ENCODE measurements around the gene C6orf62. TPM values are rescaled to one million over a fixed set of nuclear protein-coding genes. Genes with fewer than 3 reads are reported as not detected.

The C6orf62 gene
- polyA plus RNA-seq, 3 donors = 45.5 to 78.8 (median 55.4) TPM

DNA sequence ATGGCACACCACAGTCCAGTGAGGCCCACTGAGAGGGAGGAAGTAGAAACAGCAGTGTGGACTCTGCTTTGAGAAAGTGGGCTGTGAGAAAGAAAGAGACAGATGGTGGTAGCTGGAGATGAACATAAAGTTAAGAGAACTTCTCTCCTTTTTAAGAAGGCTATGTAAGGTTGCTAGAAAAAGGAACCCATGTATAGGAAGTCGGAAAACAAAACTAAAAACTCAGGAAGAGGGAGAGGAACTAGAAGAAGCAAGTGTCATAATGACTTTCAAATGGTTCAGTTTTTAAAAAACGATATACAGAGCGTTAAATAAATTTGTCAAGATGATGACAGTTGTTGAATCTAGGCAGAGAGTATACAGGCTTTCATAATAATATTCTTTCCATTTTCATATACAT, 30.3 kb upstream of the C6orf62 start:
- Mint-ChIP-seq H3K36me3 (peaks cover 10 to 11% of the 10 kb centered on the region in 2 donors), H3K27ac (peak overlapping the region; percentile 88 to 99 (median 97)), H3K27me3 (ENCODE audit: low read depth in 3 of 3) (peaks cover 0 to 2% (median 2%) of the 10 kb centered on the region in 3 donors), H3K4me1 (peaks cover 46% of the 10 kb centered on the region), H3K9me3 (peaks cover 10 to 18% (median 13%) of the 10 kb centered on the region in 7 donors), H3K4me3 (peak overlapping the region; percentile 1 to 53)
- WGBS (ENCODE audit: insufficient coverage) = no CpG with 5 or more reads among the region's 3 CpGs
- Histone ChIP-seq H3K79me2 (ENCODE audit: insufficient read depth, low read length) (no peaks in the 10 kb centered on the region), H2AFZ (ENCODE audit: insufficient read depth, low read depth, low read length, poor library complexity, severe bottlenecking) (peak overlapping the region; percentile 73), H3K4me1 (ENCODE audit: control insufficient read depth in 1 of 2, insufficient read depth in 2 of 2, low read length in 2 of 2) (peaks cover 42 to 48% of the 10 kb centered on the region in 2 donors), H3K36me3 (replicated peaks in 1 of 2; ENCODE audit: control insufficient read depth in 1 of 2, insufficient read depth in 2 of 2, low read length in 2 of 2) (no peaks in the 10 kb centered on the region), H3K9me3 (replicated peaks in 1 of 2; ENCODE audit: control insufficient read depth in 1 of 2, insufficient read depth in 1 of 2, low read length in 2 of 2) (peaks cover 7% of the 10 kb centered on the region in 2 donors), H3K9ac (ENCODE audit: insufficient read depth, low read length, poor library complexity, severe bottlenecking) (peak overlapping the region; percentile 23), H3K4me3 (replicated peaks in 1 of 3; ENCODE audit: low read depth in 2 of 3, low read length in 3 of 3) (peak overlapping the region in 1 of 3 experiments; percentile 47), H3K4me2 (replicated peaks; ENCODE audit: extremely low read depth, low read length, poor library complexity, severe bottlenecking) (peak overlapping the region; percentile 20), H3K27me3 (ENCODE audit: control insufficient read depth in 2 of 2, insufficient read depth in 2 of 2, low read length in 2 of 2) (no peaks in the 10 kb centered on the region), H3K27ac (ENCODE audit: low read depth in 1 of 2, low read length in 2 of 2) (peak overlapping the region; percentile 89 to 92), H4K20me1 (ENCODE audit: insufficient read depth, low read length) (no peaks in the 10 kb centered on the region)
- TF ChIP-seq, protein P1, sequence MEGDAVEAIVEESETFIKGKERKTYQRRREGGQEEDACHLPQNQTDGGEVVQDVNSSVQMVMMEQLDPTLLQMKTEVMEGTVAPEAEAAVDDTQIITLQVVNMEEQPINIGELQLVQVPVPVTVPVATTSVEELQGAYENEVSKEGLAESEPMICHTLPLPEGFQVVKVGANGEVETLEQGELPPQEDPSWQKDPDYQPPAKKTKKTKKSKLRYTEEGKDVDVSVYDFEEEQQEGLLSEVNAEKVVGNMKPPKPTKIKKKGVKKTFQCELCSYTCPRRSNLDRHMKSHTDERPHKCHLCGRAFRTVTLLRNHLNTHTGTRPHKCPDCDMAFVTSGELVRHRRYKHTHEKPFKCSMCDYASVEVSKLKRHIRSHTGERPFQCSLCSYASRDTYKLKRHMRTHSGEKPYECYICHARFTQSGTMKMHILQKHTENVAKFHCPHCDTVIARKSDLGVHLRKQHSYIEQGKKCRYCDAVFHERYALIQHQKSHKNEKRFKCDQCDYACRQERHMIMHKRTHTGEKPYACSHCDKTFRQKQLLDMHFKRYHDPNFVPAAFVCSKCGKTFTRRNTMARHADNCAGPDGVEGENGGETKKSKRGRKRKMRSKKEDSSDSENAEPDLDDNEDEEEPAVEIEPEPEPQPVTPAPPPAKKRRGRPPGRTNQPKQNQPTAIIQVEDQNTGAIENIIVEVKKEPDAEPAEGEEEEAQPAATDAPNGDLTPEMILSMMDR (IDR thresholded peaks at IDR 0.05) = no peak
- DNase-seq = peak; percentile 42 to 75 (median 52)
- intact Hi-C loops (cut with micrococcal nuclease) = no loop called here

DNA sequence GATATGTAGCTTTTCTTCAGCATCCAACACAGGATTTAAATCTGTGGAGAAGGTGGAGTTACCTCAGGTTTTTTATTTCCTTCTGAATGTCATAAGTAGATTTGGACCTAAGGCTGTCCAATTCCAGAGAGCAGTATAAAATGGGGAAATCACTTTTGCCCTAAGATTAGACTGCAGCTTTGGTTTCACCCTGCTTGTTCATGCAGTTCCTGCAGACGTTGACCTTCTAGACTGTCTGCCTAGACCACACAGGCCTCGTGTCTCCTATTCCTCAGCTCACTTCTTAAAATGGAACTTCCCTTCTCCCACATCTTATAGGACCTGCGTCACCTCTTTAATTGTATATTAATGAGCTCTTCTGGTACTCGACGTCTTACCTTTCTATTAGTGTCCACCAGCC, 26.0 kb upstream of the C6orf62 start:
- H2AFZ ChIP-seq (ENCODE audit: insufficient read depth, low read depth, low read length, poor library complexity, severe bottlenecking) = peak overlapping the region; percentile 48
- peak overlapping the region; percentile 14 for H3K4me2 ChIP-seq (replicated peaks; ENCODE audit: extremely low read depth, low read length, poor library complexity, severe bottlenecking)
- H3K9me3 ChIP-seq (replicated peaks in 1 of 2; ENCODE audit: control insufficient read depth in 1 of 2, insufficient read depth in 1 of 2, low read length in 2 of 2) = no peaks in the 10 kb centered on the region
- peak overlapping the region in 1 of 2 donors; percentile 50 for H3K4me3 Mint-ChIP-seq
- H3K9ac ChIP-seq (ENCODE audit: insufficient read depth, low read length, poor library complexity, severe bottlenecking) = peak overlapping the region; percentile 25
- peak overlapping the region; percentile 92 to 99 (median 95) for H3K27ac Mint-ChIP-seq
- no CpG with 5 or more reads among the region's 5 CpGs for WGBS (ENCODE audit: insufficient coverage)
- H3K27me3 Mint-ChIP-seq (ENCODE audit: low read depth in 3 of 3) = no peaks in the 10 kb centered on the region
- peaks cover 0 to 2% (median 0%) of the 10 kb centered on the region in 7 donors for H3K9me3 Mint-ChIP-seq
- H3K4me3 ChIP-seq (replicated peaks in 1 of 3; ENCODE audit: low read depth in 2 of 3, low read length in 3 of 3) = peak overlapping the region in 1 of 3 experiments; percentile 8
- H3K36me3 Mint-ChIP-seq = no peaks in the 10 kb centered on the region
- H3K27ac ChIP-seq (ENCODE audit: low read depth in 1 of 2, low read length in 2 of 2) = peak overlapping the region; percentile 78 to 99
- no peaks in the 10 kb centered on the region for H3K79me2 ChIP-seq (ENCODE audit: insufficient read depth, low read length)
- H3K4me1 Mint-ChIP-seq = peaks cover 58% of the 10 kb centered on the region
- H3K27me3 ChIP-seq (ENCODE audit: control insufficient read depth in 2 of 2, insufficient read depth in 2 of 2, low read length in 2 of 2) = no peaks in the 10 kb centered on the region
- DNase-seq = peak; percentile 80 to 95 (median 88)
- H4K20me1 ChIP-seq (ENCODE audit: insufficient read depth, low read length) = no peaks in the 10 kb centered on the region
- intact Hi-C loops (cut with micrococcal nuclease) = loop anchor here in 1 of 2 donors (1.0 kb wide), 1 partner anchor 17 kb away; no protein-coding TSS in a partner anchor
- TF ChIP-seq, protein P1 (IDR thresholded peaks at IDR 0.05) = no peak
- H3K36me3 ChIP-seq (replicated peaks in 1 of 2; ENCODE audit: control insufficient read depth in 1 of 2, insufficient read depth in 2 of 2, low read length in 2 of 2) = no peaks in the 10 kb centered on the region
- peaks cover 64 to 68% of the 10 kb centered on the region in 2 donors for H3K4me1 ChIP-seq (ENCODE audit: control insufficient read depth in 1 of 2, insufficient read depth in 2 of 2, low read length in 2 of 2)
